ENCODE measurements around the gene CACNA2D3. TPM values are rescaled to one million over a fixed set of nuclear protein-coding genes. Genes with fewer than 3 reads are reported as not detected.

The CACNA2D3 gene
- total and polyA plus RNA-seq, 4 donors = 0.38 to 2.5 (median 1.1) TPM

- DNase-seq = no peak
- H3K27me3 ChIP-seq (ENCODE audit: control insufficient read depth in 3 of 3, insufficient read depth in 3 of 3, low read length in 2 of 3) = peaks cover 0 to 22% (median 5%) of the 10 kb centered on the region in 3 donors
- WGBS, 2 donors = 57 to 71% methylated on average over 4 of the region's 4 CpGs
- TF ChIP-seq, protein P1, sequence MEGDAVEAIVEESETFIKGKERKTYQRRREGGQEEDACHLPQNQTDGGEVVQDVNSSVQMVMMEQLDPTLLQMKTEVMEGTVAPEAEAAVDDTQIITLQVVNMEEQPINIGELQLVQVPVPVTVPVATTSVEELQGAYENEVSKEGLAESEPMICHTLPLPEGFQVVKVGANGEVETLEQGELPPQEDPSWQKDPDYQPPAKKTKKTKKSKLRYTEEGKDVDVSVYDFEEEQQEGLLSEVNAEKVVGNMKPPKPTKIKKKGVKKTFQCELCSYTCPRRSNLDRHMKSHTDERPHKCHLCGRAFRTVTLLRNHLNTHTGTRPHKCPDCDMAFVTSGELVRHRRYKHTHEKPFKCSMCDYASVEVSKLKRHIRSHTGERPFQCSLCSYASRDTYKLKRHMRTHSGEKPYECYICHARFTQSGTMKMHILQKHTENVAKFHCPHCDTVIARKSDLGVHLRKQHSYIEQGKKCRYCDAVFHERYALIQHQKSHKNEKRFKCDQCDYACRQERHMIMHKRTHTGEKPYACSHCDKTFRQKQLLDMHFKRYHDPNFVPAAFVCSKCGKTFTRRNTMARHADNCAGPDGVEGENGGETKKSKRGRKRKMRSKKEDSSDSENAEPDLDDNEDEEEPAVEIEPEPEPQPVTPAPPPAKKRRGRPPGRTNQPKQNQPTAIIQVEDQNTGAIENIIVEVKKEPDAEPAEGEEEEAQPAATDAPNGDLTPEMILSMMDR (IDR thresholded peaks at IDR 0.05; ENCODE audit: control extremely low read depth, extremely low read depth) = no peak
- H3K36me3 ChIP-seq (ENCODE audit: control insufficient read depth in 4 of 4, insufficient read depth in 4 of 4, low read length in 4 of 4) = no peaks in the 10 kb centered on the region
- no peak overlapping the region for H3K9ac ChIP-seq (ENCODE audit: insufficient read depth in 1 of 2, low read length in 2 of 2)
- peaks cover 0 to 2% (median 0%) of the 10 kb centered on the region in 4 donors for H3K9me3 ChIP-seq (ENCODE audit: control insufficient read depth in 4 of 4, insufficient read depth in 3 of 4, low read length in 3 of 4)
- H3K4me3 ChIP-seq = no peak overlapping the region
- H3K27ac ChIP-seq (ENCODE audit: low read depth in 1 of 2, low read length in 1 of 2) = no peak overlapping the region
- H3K4me1 ChIP-seq (ENCODE audit: control insufficient read depth in 5 of 5, insufficient read depth in 5 of 5, low read length in 5 of 5) = no peaks in the 10 kb centered on the region
- no peak for ATAC-seq (ENCODE audit: insufficient read depth, low FRiP score)
Measured at GRCh38 chr3:54533856-54534255, 411.5 kb downstream of the CACNA2D3 start.

GRCh38 chr3:54535619-54536018 is 413.3 kb downstream of the CACNA2D3 start:
- Histone ChIP-seq H3K27ac (ENCODE audit: low read depth in 1 of 2, low read length in 1 of 2) (no peak overlapping the region), H3K4me1 (ENCODE audit: control insufficient read depth in 5 of 5, insufficient read depth in 5 of 5, low read length in 5 of 5) (no peaks in the 10 kb centered on the region), H3K4me3 (no peak overlapping the region), H3K9ac (ENCODE audit: insufficient read depth in 1 of 2, low read length in 2 of 2) (no peak overlapping the region), H3K27me3 (ENCODE audit: control insufficient read depth in 3 of 3, insufficient read depth in 3 of 3, low read length in 2 of 3) (peaks cover 0 to 22% (median 5%) of the 10 kb centered on the region in 3 donors), H3K9me3 (ENCODE audit: control insufficient read depth in 4 of 4, insufficient read depth in 3 of 4, low read length in 3 of 4) (no peaks in the 10 kb centered on the region), H3K36me3 (ENCODE audit: control insufficient read depth in 4 of 4, insufficient read depth in 4 of 4, low read length in 4 of 4) (no peaks in the 10 kb centered on the region)
- no peak for DNase-seq
- WGBS, 2 donors = 80 to 93% methylated on average over 1 of the region's 1 CpG
- TF ChIP-seq, protein P1 (IDR thresholded peaks at IDR 0.05; ENCODE audit: control extremely low read depth, extremely low read depth) = no peak
- ATAC-seq (ENCODE audit: insufficient read depth, low FRiP score) = no peak

GRCh38 chr3:54536450-54536849 is 414.1 kb downstream of the CACNA2D3 start:
- Histone ChIP-seq H3K27me3 (ENCODE audit: control insufficient read depth in 3 of 3, insufficient read depth in 3 of 3, low read length in 2 of 3) (peaks cover 0 to 22% (median 5%) of the 10 kb centered on the region in 3 donors), H3K9me3 (ENCODE audit: control insufficient read depth in 4 of 4, insufficient read depth in 3 of 4, low read length in 3 of 4) (no peaks in the 10 kb centered on the region), H3K4me3 (no peak overlapping the region), H3K27ac (ENCODE audit: low read depth in 1 of 2, low read length in 1 of 2) (no peak overlapping the region), H3K36me3 (ENCODE audit: control insufficient read depth in 4 of 4, insufficient read depth in 4 of 4, low read length in 4 of 4) (no peaks in the 10 kb centered on the region), H3K4me1 (ENCODE audit: control insufficient read depth in 5 of 5, insufficient read depth in 5 of 5, low read length in 5 of 5) (no peaks in the 10 kb centered on the region), H3K9ac (ENCODE audit: insufficient read depth in 1 of 2, low read length in 2 of 2) (no peak overlapping the region)
- WGBS, 2 donors = 68 to 70% methylated on average over 2 of the region's 2 CpGs
- TF ChIP-seq, protein P1 (IDR thresholded peaks at IDR 0.05; ENCODE audit: control extremely low read depth, extremely low read depth) = no peak
- no peak for DNase-seq
- ATAC-seq (ENCODE audit: insufficient read depth, low FRiP score) = no peak

DNA sequence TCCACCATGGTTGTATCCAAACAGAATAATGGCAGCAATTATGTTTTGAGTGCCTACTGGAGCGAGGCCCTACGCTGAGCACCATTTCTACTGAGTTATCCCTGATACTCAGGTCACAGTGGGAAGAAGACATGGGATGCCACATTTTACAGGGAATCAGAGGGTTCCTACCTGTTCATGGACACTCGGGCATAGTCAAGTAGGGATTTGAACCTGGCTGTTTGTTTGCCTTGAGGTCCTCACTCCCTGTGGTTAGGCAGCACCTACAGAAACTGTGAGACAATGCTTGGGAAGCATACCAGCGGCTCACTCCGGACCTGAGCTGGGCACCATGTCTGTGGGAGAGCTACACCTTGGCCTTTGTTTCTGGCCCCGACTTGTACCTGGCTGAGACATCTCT is 415.2 kb downstream of the CACNA2D3 start:
- Histone ChIP-seq H3K4me1 (ENCODE audit: control insufficient read depth in 5 of 5, insufficient read depth in 5 of 5, low read length in 5 of 5) (no peaks in the 10 kb centered on the region), H3K9me3 (ENCODE audit: control insufficient read depth in 4 of 4, insufficient read depth in 3 of 4, low read length in 3 of 4) (no peaks in the 10 kb centered on the region), H3K27me3 (ENCODE audit: control insufficient read depth in 3 of 3, insufficient read depth in 3 of 3, low read length in 2 of 3) (peaks cover 0 to 22% (median 5%) of the 10 kb centered on the region in 3 donors), H3K27ac (ENCODE audit: low read depth in 1 of 2, low read length in 1 of 2) (no peak overlapping the region), H3K4me3 (no peak overlapping the region), H3K9ac (ENCODE audit: insufficient read depth in 1 of 2, low read length in 2 of 2) (no peak overlapping the region), H3K36me3 (ENCODE audit: control insufficient read depth in 4 of 4, insufficient read depth in 4 of 4, low read length in 4 of 4) (no peaks in the 10 kb centered on the region)
- TF ChIP-seq, protein P1 (IDR thresholded peaks at IDR 0.05; ENCODE audit: control extremely low read depth, extremely low read depth) = no peak
- no peak for ATAC-seq (ENCODE audit: insufficient read depth, low FRiP score)
- WGBS, 2 donors = 90 to 93% methylated on average over 6 of the region's 6 CpGs
- no peak for DNase-seq
